NB4 (cell line): ENCODE results near the gene RCBTB1.
A peak's percentile ranks its signal among the peaks of the same experiment; 100 is the strongest.

Source experiments
- DNase-seq: peaks from one replicate; pipeline ENCODE4 v3.0.0; 2010; ENCODE audit warnings: low read depth
- H3K4me3 ChIP-seq: one replicate; pipeline ENCODE4 v1.5.1; 2011; ENCODE audit warnings: mild to moderate bottlenecking, low read depth, low read length, moderate library complexity
- MYC ChIP-seq: IDR thresholded peaks from 2 replicates; pipeline ENCODE4 v1.6.1; 2011; ENCODE audit warnings: low read depth, low read length
- POLR2A ChIP-seq: IDR thresholded peaks from 2 replicates; pipeline ENCODE4 v1.6.1; 2011; ENCODE audit warnings: mild to moderate bottlenecking; ENCODE audit not compliant: insufficient read length; ENCODE audit errors: extremely low read depth
- TF ChIP-seq, protein P1 (sequence below): IDR thresholded peaks from one replicate; pipeline ENCODE4 v1.5.1; 2012; ENCODE audit warnings: low read depth, low read length
- TF ChIP-seq, protein P2 (sequence below): IDR thresholded peaks from 2 replicates; pipeline ENCODE4 v1.6.1; 2011; ENCODE audit warnings: low read depth, low read length

RCBTB1 gene

DNA sequence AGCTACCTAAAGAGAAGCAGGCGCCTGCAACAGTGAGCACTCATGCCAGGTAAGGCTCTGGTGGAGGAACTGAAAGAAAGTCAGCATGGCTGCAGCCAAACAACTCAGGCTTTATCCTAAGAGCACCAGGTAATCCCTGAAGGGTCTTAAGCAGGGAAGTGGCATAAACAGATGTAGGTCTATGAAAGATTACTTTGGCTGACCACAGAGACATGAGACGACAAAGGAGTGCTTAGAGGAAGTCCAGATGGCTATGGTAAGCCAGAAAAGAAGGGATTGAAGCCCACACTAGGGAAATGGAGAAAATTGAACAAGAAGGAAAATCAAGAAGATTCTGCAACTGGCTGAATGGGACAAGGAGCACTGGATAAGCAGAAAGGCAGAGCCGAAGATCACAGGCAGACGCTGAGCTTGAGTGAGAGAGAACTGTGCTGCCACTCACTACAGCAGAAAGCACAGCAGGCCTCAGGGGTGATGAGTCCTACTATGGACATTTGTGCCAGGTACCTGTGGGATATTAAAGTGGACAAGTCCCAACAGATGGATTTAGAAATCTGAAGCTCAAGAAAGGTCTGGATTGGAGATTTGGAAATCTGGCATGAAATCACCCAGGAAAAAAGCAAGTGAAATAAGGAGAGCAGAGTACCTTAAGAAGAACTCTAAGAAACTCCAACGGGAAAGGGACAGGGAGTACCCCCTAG is 4.2 kb downstream of the RCBTB1 start:
- TF ChIP-seq POLR2A, result no peak
- TF ChIP-seq, protein P1, sequence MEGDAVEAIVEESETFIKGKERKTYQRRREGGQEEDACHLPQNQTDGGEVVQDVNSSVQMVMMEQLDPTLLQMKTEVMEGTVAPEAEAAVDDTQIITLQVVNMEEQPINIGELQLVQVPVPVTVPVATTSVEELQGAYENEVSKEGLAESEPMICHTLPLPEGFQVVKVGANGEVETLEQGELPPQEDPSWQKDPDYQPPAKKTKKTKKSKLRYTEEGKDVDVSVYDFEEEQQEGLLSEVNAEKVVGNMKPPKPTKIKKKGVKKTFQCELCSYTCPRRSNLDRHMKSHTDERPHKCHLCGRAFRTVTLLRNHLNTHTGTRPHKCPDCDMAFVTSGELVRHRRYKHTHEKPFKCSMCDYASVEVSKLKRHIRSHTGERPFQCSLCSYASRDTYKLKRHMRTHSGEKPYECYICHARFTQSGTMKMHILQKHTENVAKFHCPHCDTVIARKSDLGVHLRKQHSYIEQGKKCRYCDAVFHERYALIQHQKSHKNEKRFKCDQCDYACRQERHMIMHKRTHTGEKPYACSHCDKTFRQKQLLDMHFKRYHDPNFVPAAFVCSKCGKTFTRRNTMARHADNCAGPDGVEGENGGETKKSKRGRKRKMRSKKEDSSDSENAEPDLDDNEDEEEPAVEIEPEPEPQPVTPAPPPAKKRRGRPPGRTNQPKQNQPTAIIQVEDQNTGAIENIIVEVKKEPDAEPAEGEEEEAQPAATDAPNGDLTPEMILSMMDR, result no peak
- no peak for TF ChIP-seq MYC
- TF ChIP-seq, protein P2, sequence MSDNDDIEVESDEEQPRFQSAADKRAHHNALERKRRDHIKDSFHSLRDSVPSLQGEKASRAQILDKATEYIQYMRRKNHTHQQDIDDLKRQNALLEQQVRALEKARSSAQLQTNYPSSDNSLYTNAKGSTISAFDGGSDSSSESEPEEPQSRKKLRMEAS, result no peak
- no peak for DNase-seq
- no peak overlapping the region for H3K4me3 ChIP-seq

DNA sequence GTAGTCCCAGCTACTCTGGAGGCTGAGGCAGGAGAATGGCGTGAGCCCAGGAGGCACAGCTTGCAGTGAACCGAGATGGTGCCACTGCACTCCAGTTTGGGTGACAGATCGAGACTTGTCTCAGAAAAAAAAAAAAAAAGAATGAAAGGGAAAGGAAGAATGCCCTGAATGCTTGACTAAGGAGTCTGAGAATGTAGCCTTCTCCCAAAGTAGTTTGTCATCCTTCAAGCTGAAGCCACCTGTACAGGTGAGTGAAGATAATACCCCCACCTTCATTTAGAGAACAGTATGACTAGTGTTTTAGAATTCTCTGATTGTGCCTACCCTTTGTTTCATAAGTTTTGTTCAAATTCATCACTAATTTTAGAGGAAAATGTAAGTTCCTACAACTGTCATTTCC is 5.9 kb downstream of the RCBTB1 start:
- DNase-seq, result no peak
- TF ChIP-seq MYC, result no peak
- TF ChIP-seq, protein P2, result no peak
- TF ChIP-seq, protein P1, result no peak
- no peak for TF ChIP-seq POLR2A
- H3K4me3 ChIP-seq, result no peak overlapping the region

DNA sequence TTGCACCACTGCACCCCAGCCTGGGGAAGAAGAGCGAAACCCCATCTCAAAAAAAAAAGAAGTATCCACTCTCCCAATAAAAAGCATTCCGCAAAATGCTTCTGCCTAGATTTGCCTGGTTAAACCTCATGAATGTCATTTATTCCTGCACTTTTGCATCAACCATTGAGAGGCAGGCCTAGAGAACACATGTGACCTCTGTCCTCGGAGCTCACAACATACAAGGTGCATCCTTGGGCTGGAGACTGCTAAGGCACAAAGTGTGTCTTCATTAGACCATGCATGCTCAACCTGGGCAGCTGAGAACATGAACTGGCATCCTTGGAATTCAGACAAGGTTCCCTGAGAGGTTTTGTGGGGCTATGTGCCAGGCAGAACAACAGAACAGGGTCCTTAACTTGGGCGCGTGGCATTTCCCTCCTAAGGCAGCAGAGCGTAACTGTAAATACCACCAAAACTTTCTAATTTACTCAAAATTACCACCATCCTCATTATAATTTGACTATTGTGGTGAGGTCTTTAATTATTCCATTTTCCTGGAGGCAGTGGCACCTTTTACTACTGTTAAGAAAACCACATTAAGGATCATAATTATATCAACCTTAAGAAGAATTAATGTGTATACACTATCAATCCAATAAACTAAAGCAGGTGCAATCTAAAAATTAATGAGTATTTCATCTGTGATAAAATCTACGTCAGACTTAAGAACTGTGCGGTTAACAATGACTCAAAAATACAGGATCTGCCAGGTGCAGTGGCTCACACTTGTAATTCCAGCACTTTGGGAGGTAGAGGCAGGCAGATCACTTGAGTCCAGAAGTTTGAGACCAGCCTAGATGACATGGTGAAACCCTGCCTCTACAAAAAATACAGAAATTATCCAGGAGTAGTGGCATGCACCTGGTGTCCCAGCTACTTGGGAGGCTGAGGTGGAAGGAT is 13.8 kb downstream of the RCBTB1 start:
- no peak overlapping the region for H3K4me3 ChIP-seq
- TF ChIP-seq MYC (no peak), POLR2A (no peak)
- TF ChIP-seq, protein P2, result no peak
- TF ChIP-seq, protein P1, result no peak
- DNase-seq, result no peak

DNA sequence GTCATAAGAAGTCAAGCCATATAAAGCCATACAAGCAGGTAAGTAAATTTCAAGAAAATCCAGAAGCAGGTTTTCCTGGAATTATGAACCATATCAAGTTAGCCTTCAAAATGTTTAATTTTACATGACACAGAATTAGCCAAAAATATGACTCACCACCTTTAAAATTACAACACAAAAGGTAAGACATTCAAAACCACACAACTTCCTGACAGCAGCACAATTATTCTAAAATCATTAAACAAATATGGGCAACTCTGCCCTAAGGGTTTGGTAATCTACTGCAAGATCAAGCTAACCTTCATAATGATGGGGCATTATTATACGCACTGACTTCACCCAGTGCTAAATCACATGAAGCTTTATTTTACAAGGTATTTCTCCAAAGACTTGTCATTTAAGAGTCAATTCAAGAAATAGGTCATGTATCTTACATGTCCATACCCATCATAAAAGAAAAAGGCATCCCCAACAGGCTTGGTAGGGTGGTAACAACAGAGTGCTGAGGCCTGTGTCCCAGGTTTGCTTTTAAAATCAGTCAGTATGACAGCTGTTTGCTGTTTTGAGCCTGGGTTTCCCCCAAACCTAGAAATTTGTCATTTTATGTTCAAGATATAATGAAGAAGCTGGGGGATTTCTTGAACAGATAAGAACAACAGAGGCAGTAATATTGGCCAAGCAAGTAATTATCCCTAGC is 15.2 kb downstream of the RCBTB1 start:
- no peak overlapping the region for H3K4me3 ChIP-seq
- DNase-seq, result peak; percentile 14
- TF ChIP-seq MYC (no peak), POLR2A (no peak)
- TF ChIP-seq, protein P1, result no peak
- TF ChIP-seq, protein P2, result no peak

DNA sequence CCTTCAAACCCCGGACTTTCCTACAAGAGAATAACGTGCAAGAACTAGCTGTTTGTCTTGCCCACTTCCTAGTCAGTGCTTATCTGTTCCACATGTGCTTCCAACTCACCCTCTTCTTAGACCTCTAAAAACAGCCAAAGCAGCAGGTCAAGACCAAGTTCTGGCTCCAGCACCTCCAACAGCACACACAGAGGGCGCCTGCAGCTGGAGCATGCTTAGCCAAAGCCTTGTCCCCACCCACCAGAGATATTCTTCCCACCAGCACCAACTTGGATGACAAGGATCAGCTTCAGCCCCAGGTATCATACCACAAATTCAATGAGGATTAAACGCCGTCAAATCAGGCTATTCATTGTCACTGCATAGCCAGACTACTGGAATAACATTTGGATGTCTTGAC is 17.9 kb downstream of the RCBTB1 start:
- H3K4me3 ChIP-seq, result no peak overlapping the region
- TF ChIP-seq POLR2A (no peak), MYC (no peak)
- TF ChIP-seq, protein P2, result no peak
- TF ChIP-seq, protein P1, result no peak
- DNase-seq, result no peak
